ENCODE measurements around the gene C5orf15. TPM values are rescaled to one million over a fixed set of nuclear protein-coding genes. Genes with fewer than 3 reads are reported as not detected.

C5orf15 gene
- total and polyA plus RNA-seq, 9 of the 15 experiments (the other 6 are each of a cell fraction or from before 2014, with no cell fraction given) = 23.3 to 50.7 (median 35.5) TPM

GRCh38 chr5:133944263-133945185 lies 23.9 kb downstream of the C5orf15 start (continued):
- TF ChIP-seq REST (IDR thresholded peaks at IDR 0.05; ENCODE audit: borderline replicate concordance) = peak; percentile 93
- no peak for TF ChIP-seq REST (CRISPR knock-in tag; IDR thresholded peaks at IDR 0.05; ENCODE audit: low read depth)
- TF ChIP-seq ZNF311 (CRISPR knock-in tag; IDR thresholded peaks at IDR 0.05) = no peak
- no peak for TF ChIP-seq RNF2 (IDR thresholded peaks at IDR 0.05)
- peak; percentile 81 to 94 (median 93) for TF ChIP-seq CTCF (IDR thresholded peaks at IDR 0.05 in 2 of 3, conservative IDR thresholded peaks at IDR 0.05 in 1 of 3; ENCODE audit: insufficient read depth in 2 of 3, low read depth in 1 of 3, low read length in 3 of 3)
- TF ChIP-seq KAT7 (CRISPR knock-in tag; IDR thresholded peaks at IDR 0.05; ENCODE audit: borderline replicate concordance) = no peak
- TF ChIP-seq ELF4 (CRISPR knock-in tag; IDR thresholded peaks at IDR 0.05) = no peak
- TF ChIP-seq ZFP1 (CRISPR knock-in tag; IDR thresholded peaks at IDR 0.05) = no peak
- TF ChIP-seq MAFG (tag; conservative IDR thresholded peaks at IDR 0.05) = no peak
- TF ChIP-seq BCL6 (CRISPR knock-in tag; IDR thresholded peaks at IDR 0.05) = no peak
- TF ChIP-seq ASH1L (IDR thresholded peaks at IDR 0.05; ENCODE audit: borderline replicate concordance, low read depth, partially characterized antibody) = no peak
- no peak for TF ChIP-seq DPF2 (IDR thresholded peaks at IDR 0.05)
- TF ChIP-seq NEUROD1 (IDR thresholded peaks at IDR 0.05; ENCODE audit: borderline replicate concordance, low read depth, low read length, partially characterized antibody) = no peak
- no peak for TF ChIP-seq NFE2L1 (tag; IDR thresholded peaks at IDR 0.05; ENCODE audit: borderline replicate concordance, low read depth)
- 0 out of 2 replicates have a peak, but pooled peaks have one; percentile 16 for TF ChIP-seq ZNF740 (CRISPR knock-in tag; IDR thresholded peaks at IDR 0.05)
- TF ChIP-seq ZNF740 (tag; IDR thresholded peaks at IDR 0.05) = no peak
- TF ChIP-seq CC2D1A (IDR thresholded peaks at IDR 0.05) = peak; percentile 77
- no peak for TF ChIP-seq XRCC5 (IDR thresholded peaks at IDR 0.05; ENCODE audit: low read depth, low read length)

Measured in K562 (cell line).